ENCODE data around the gene LOXL4. TPM values are rescaled to one million over a fixed set of nuclear protein-coding genes. Genes with fewer than 3 reads are reported as not detected.
A peak's percentile ranks its signal among the peaks of the same experiment; 100 is the strongest.

Gene LOXL4
- total RNA-seq, 1 experiment from 2014 or later, result 3.7 TPM

DNA sequence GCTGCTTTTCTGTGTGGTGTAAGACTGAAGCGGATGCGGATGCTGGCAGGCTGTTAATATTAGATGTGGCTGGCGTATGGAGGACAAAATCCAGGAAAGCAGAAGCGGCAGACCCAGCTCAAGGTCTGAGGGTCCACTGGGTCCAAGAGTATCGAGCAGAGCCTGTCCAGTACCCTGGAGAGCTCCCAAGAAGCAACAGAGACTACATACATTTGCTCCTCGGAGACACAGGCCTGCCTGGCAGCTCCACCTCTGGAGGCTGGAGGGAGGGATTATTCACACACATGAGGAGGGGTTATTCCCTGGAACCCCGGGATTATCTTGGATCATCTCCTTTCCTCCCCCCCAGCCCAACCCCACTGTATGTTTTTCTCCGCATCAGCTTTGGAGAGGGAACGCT, 31.3 kb upstream of the LOXL4 start:
- H3K27ac Mint-ChIP-seq (ENCODE audit: unreplicated experiment), result no peak overlapping the region
- peaks cover 25% of the 10 kb centered on the region for H3K27me3 Mint-ChIP-seq (ENCODE audit: insufficient read depth, unreplicated experiment)
- H3K4me1 Mint-ChIP-seq (ENCODE audit: low read depth, unreplicated experiment), result no peaks in the 10 kb centered on the region
- H3K4me3 Mint-ChIP-seq (ENCODE audit: unreplicated experiment), result no peak overlapping the region
- H3K36me3 Mint-ChIP-seq (ENCODE audit: insufficient read depth, unreplicated experiment), result no peaks in the 10 kb centered on the region
- Histone ChIP-seq H3K4me3 (ENCODE audit: low read depth, low read length) (no peak overlapping the region), H3K4me1 (no peaks in the 10 kb centered on the region), H3K27me3 (replicated peaks; ENCODE audit: control insufficient read depth, insufficient read depth, low read length) (no peaks in the 10 kb centered on the region; the same call in 1 of the 2 replicates), H3K9me3 (no peaks in the 10 kb centered on the region), H3K36me3 (ENCODE audit: control insufficient read depth, insufficient read depth, low read length) (no peaks in the 10 kb centered on the region)
- peak in 1 of 2 experiments; percentile 35 for DNase-seq
- CTCF ChIA-PET, result interaction anchor here (1.0 kb wide), 1 partner anchor 10 kb away, joined by 4 read pairs; no protein-coding TSS in a partner anchor
- no peak for TF ChIP-seq CTCF (IDR thresholded peaks at IDR 0.05; ENCODE audit: insufficient read depth in 1 of 2, low read depth in 1 of 2, low read length in 1 of 2, severe bottlenecking in 1 of 2, unreplicated experiment in 1 of 2)
- intact Hi-C loops (cut with micrococcal nuclease; ENCODE audit: unreplicated experiment), result no loop called here
- no TSS peak for BruUV-seq (replicated peaks)
- POLR2A ChIA-PET, result no interaction called here
- no peaks in the 10 kb centered on the region for H3K9me3 Mint-ChIP-seq (ENCODE audit: unreplicated experiment)

DNA sequence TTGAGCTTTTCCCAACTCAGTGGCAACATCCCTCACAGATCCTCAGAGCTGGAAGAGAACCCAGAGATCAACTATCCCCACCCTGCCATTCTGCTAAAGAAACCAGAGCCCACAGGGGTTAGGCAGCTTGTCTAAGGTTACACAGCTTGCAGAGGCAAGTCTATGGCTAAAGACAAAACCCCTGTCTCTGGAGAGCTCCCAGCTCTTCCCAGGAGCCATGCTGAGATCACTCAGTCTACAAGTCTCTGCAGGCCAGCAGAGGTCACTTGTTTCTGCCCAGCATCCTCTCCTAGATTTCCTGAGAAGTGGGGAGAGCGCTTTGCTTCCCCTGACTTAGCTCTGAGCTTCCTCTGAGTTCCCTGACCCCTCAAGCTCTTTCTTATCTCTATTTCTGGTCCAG, 28.5 kb upstream of the LOXL4 start:
- ChIA-PET CTCF (interaction anchor here (1.4 kb wide), 1 partner anchor 13 kb away, joined by 4 read pairs; no protein-coding TSS in a partner anchor), POLR2A (no interaction called here)
- H3K27ac Mint-ChIP-seq (ENCODE audit: unreplicated experiment), result no peak overlapping the region
- intact Hi-C loops (cut with micrococcal nuclease; ENCODE audit: unreplicated experiment), result no loop called here
- H3K36me3 Mint-ChIP-seq (ENCODE audit: insufficient read depth, unreplicated experiment), result no peaks in the 10 kb centered on the region
- H3K4me1 Mint-ChIP-seq (ENCODE audit: low read depth, unreplicated experiment), result no peaks in the 10 kb centered on the region
- no peak for DNase-seq
- TF ChIP-seq CTCF (IDR thresholded peaks at IDR 0.05; ENCODE audit: insufficient read depth in 1 of 2, low read depth in 1 of 2, low read length in 1 of 2, severe bottlenecking in 1 of 2, unreplicated experiment in 1 of 2), result no peak
- Histone ChIP-seq H3K4me3 (ENCODE audit: low read depth, low read length) (no peak overlapping the region), H3K9me3 (no peaks in the 10 kb centered on the region), H3K4me1 (no peaks in the 10 kb centered on the region), H3K27me3 (replicated peaks; ENCODE audit: control insufficient read depth, insufficient read depth, low read length) (no peaks in the 10 kb centered on the region; the same call in 1 of the 2 replicates), H3K36me3 (ENCODE audit: control insufficient read depth, insufficient read depth, low read length) (no peaks in the 10 kb centered on the region)
- no TSS peak for BruUV-seq (replicated peaks)
- no peaks in the 10 kb centered on the region for H3K9me3 Mint-ChIP-seq (ENCODE audit: unreplicated experiment)
- H3K4me3 Mint-ChIP-seq (ENCODE audit: unreplicated experiment), result no peak overlapping the region
- H3K27me3 Mint-ChIP-seq (ENCODE audit: insufficient read depth, unreplicated experiment), result peaks cover 18% of the 10 kb centered on the region

DNA sequence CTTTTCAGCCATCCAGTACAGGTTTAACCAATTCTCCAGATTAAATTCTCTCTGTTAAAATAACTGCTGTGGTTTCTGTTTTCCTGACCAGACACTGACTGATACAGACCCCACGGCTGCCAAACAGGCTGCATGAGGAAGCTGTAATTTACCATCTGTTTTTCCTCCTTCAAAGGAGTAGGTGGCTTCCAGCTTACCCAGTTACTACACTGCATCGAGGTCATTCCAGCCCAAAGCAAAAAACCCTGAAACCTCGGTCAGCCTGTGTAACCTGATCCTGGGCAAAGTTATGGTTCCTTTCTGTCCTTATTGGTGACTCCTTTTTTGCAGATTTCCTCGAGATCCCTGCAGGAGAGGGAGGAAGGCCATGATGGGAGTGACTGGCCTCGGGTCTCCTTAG, 27.9 kb upstream of the LOXL4 start:
- ChIA-PET CTCF (interaction anchor here (1.4 kb wide), 1 partner anchor 13 kb away, joined by 4 read pairs; no protein-coding TSS in a partner anchor), POLR2A (no interaction called here)
- peaks cover 14% of the 10 kb centered on the region for H3K27me3 Mint-ChIP-seq (ENCODE audit: insufficient read depth, unreplicated experiment)
- BruUV-seq (replicated peaks), result no TSS peak
- H3K36me3 Mint-ChIP-seq (ENCODE audit: insufficient read depth, unreplicated experiment), result no peaks in the 10 kb centered on the region
- no peaks in the 10 kb centered on the region for H3K9me3 Mint-ChIP-seq (ENCODE audit: unreplicated experiment)
- TF ChIP-seq CTCF (IDR thresholded peaks at IDR 0.05; ENCODE audit: insufficient read depth in 1 of 2, low read depth in 1 of 2, low read length in 1 of 2, severe bottlenecking in 1 of 2, unreplicated experiment in 1 of 2), result no peak
- DNase-seq, result no peak
- no peak overlapping the region for H3K27ac Mint-ChIP-seq (ENCODE audit: unreplicated experiment)
- no peaks in the 10 kb centered on the region for H3K36me3 ChIP-seq (ENCODE audit: control insufficient read depth, insufficient read depth, low read length)
- H3K4me3 ChIP-seq (ENCODE audit: low read depth, low read length), result no peak overlapping the region
- no peaks in the 10 kb centered on the region for H3K4me1 ChIP-seq
- intact Hi-C loops (cut with micrococcal nuclease; ENCODE audit: unreplicated experiment), result no loop called here
- H3K4me3 Mint-ChIP-seq (ENCODE audit: unreplicated experiment), result no peak overlapping the region
- H3K4me1 Mint-ChIP-seq (ENCODE audit: low read depth, unreplicated experiment), result no peaks in the 10 kb centered on the region
- H3K27me3 ChIP-seq (replicated peaks; ENCODE audit: control insufficient read depth, insufficient read depth, low read length), result no peaks in the 10 kb centered on the region; the same call in 1 of the 2 replicates
- no peaks in the 10 kb centered on the region for H3K9me3 ChIP-seq
